Endothelial cell of umbilical vein (primary cell): ENCODE data around the gene SRRM3. TPM values are rescaled to one million over a fixed set of nuclear protein-coding genes. Genes with fewer than 3 reads are reported as not detected.

Experiments used
- BruUV-seq: library from RNA; stranded (reverse); fragments of 400-500 nt; replicated peaks from 2 replicates; lab custom pipeline; 2021; lab: Mats Ljungman, UMichigan
- CTCF ChIA-PET: fragments of 300-600, 350-600 bp; sonication (Branson Sonifier 250); formaldehyde crosslinking; loops from one replicate; lab custom pipeline; 2021; ENCODE audit warnings: antibody characterized with exemption, inconsistent platforms; lab: Charles Lee
- POLR2A ChIA-PET: fragments of 300-600, 350-600 bp; sonication (Branson Sonifier 250); formaldehyde crosslinking; loops from one replicate; lab custom pipeline; 2021; ENCODE audit warnings: antibody characterized with exemption, inconsistent platforms; lab: Charles Lee
- DNase-seq: peaks from one replicate; pipeline ENCODE4 v3.0.0-alpha.2; 2011; ENCODE audit warnings: low read depth, low spot score
- FAIRE-seq: peaks from 2 replicates; lab custom pipeline; 2011; peaks lifted over from hg19 to GRCh38; lab: Jason Lieb, UNC
- H2AFZ ChIP-seq: 2 replicates; pipeline ENCODE4 v1.6.0; 2012; ENCODE audit warnings: low read depth, low read length, control low read depth, inconsistent platforms
- H3K27ac ChIP-seq: 2 replicates; pipeline ENCODE4 v1.5.1; 2011; ENCODE audit warnings: low read depth, mild to moderate bottlenecking, control low read depth, low read length, moderate library complexity; ENCODE audit not compliant: insufficient read depth
- H3K27me3 ChIP-seq, 2 experiments: 2 replicates each; pipeline versions ENCODE4 v1.6.0 to v1.6.1; 2011; ENCODE audit warnings: low read length in 2 of 2, mixed read lengths in 1 of 2; ENCODE audit not compliant: control insufficient read depth in 2 of 2, insufficient read depth in 2 of 2
- H3K36me3 ChIP-seq, 2 experiments: 2 replicates in 1 of 2; 3 replicates in 1 of 2; pipeline ENCODE4 v1.5.1; 2011; ENCODE audit warnings: low read length in 2 of 2, mild to moderate bottlenecking in 1 of 2, moderate library complexity in 1 of 2; ENCODE audit not compliant: control insufficient read depth in 2 of 2, insufficient read depth in 2 of 2; ENCODE audit errors: extremely low read depth in 1 of 2
- H3K4me1 ChIP-seq: 3 replicates; pipeline ENCODE4 v1.5.1; 2011; ENCODE audit warnings: mild to moderate bottlenecking, low read length; ENCODE audit not compliant: control insufficient read depth, insufficient read depth; ENCODE audit errors: extremely low read depth
- H3K4me2 ChIP-seq: 2 replicates; pipeline ENCODE4 v1.6.1; 2011; ENCODE audit warnings: low read length, control low read depth, mixed read lengths; ENCODE audit not compliant: insufficient read depth
- H3K4me3 ChIP-seq, 3 experiments: fragments of 200-600 bp in 1 of 3; sonication (generic), shearing (Covaris generic) in 1 of 3; replicated peaks in 1 of 3; 2 replicates each; pipeline ENCODE4 v1.5.1; 2011 to 2016; ENCODE audit warnings: control low read depth in 3 of 3, low read length in 3 of 3, mild to moderate bottlenecking in 2 of 3, inconsistent platforms in 1 of 3, low read depth in 1 of 3, moderate library complexity in 1 of 3; ENCODE audit not compliant: insufficient read depth in 1 of 3
- H3K79me2 ChIP-seq: 2 replicates; pipeline ENCODE4 v1.6.0; 2012; ENCODE audit warnings: low read length, inconsistent platforms; ENCODE audit not compliant: control insufficient read depth, insufficient read depth
- H3K9ac ChIP-seq: replicated peaks from 2 replicates; pipeline ENCODE3; 2011; ENCODE audit warnings: low read length, control low read depth; ENCODE audit not compliant: insufficient read depth; ENCODE audit errors: extremely low read depth
- H3K9me1 ChIP-seq: replicated peaks from 3 replicates; pipeline ENCODE4 v1.6.0; 2011; ENCODE audit warnings: mild to moderate bottlenecking, low read length; ENCODE audit not compliant: control insufficient read depth, insufficient read depth; ENCODE audit errors: extremely low read depth
- H3K9me3 ChIP-seq: replicated peaks from 2 replicates; pipeline ENCODE4 v1.5.1; 2012; ENCODE audit warnings: low read length, inconsistent platforms; ENCODE audit not compliant: control insufficient read depth, insufficient read depth
- H4K20me1 ChIP-seq: replicated peaks from 2 replicates; pipeline ENCODE3; 2011; ENCODE audit warnings: mild to moderate bottlenecking, low read length; ENCODE audit not compliant: control insufficient read depth, insufficient read depth; ENCODE audit errors: extremely low read depth
- EZH2 ChIP-seq: IDR thresholded peaks from 2 replicates; pipeline ENCODE4 v1.6.1; 2012; ENCODE audit warnings: borderline replicate concordance, low read depth, mild to moderate bottlenecking, moderate library complexity, low read length, inconsistent platforms; ENCODE audit not compliant: severe bottlenecking
- FOS ChIP-seq: IDR thresholded peaks from 2 replicates; pipeline ENCODE4 v1.6.1; 2011; ENCODE audit warnings: mild to moderate bottlenecking, low read length, moderate library complexity, borderline replicate concordance; ENCODE audit not compliant: insufficient read depth
- GATA2 ChIP-seq: IDR thresholded peaks from 2 replicates; pipeline ENCODE4 v1.7.0; 2011; ENCODE audit warnings: low read depth, mild to moderate bottlenecking, moderate library complexity, mixed read lengths, low read length; ENCODE audit not compliant: insufficient read length, insufficient read depth
- JUN ChIP-seq: IDR thresholded peaks from 2 replicates; pipeline ENCODE4 v1.6.1; 2011; ENCODE audit warnings: borderline replicate concordance, low read depth; ENCODE audit not compliant: insufficient read length, insufficient read depth
- MYC ChIP-seq: IDR thresholded peaks from one replicate; pipeline ENCODE4 v1.6.1; 2011; ENCODE audit warnings: mild to moderate bottlenecking, low read depth, low read length
- POLR2A ChIP-seq: IDR thresholded peaks from 2 replicates; pipeline ENCODE4 v1.6.1; 2012; ENCODE audit warnings: low read depth, mild to moderate bottlenecking, control low read depth, low read length
- POLR2AphosphoS5 ChIP-seq: IDR thresholded peaks from 2 replicates; pipeline ENCODE4 v1.6.1; 2012; ENCODE audit warnings: low read depth, mild to moderate bottlenecking, control low read depth, low read length, moderate library complexity; ENCODE audit not compliant: insufficient read depth
- dilution Hi-C: fragments of 300-500 bp; cut with MboI; formaldehyde crosslinking; loops from one replicate; pipeline ENCODE4 v1.15.0; 2019; ENCODE audit warnings: low sequenced_read_pairs; ENCODE audit not compliant: extremely low pct_ligation_motif_present
- intact Hi-C: fragments of 100-400 bp; cut with micrococcal nuclease; formaldehyde crosslinking; loops from one replicate; pipeline ENCODE4 v1.10.0; 2022
- polyA plus RNA-seq, 4 experiments: library from polyadenylated mRNA; depleted of rRNA in 3 of 4; stranded (reverse) in 3 of 4; unstranded in 1 of 4; fragments of >200 nt; gene quantifications; 2 replicates each; pipeline versions ENCODE4 v1.2.1 to v1.2.3, GENCODE V29; 2011 to 2012; ENCODE audit warnings: missing spikeins in 1 of 4
- total RNA-seq: library from RNA; stranded (reverse); gene quantifications from 2 replicates; pipeline ENCODE4 v1.2.3, GENCODE V29; 2021
- TF ChIP-seq, protein P1 (sequence below), 2 donors: IDR thresholded peaks; 1 replicate in 1 of 2; 2 replicates in 1 of 2; pipeline ENCODE4 v1.5.1; 2011; ENCODE audit warnings: low read length in 2 of 2, mild to moderate bottlenecking in 2 of 2, moderate library complexity in 2 of 2, control low read depth in 1 of 2, inconsistent platforms in 1 of 2, low read depth in 1 of 2; ENCODE audit not compliant: insufficient read depth in 1 of 2; ENCODE audit errors: extremely low read depth in 1 of 2
- TF ChIP-seq, protein P2 (sequence below): IDR thresholded peaks from 2 replicates; pipeline ENCODE4 v1.6.1; 2011; ENCODE audit not compliant: insufficient read depth, insufficient read length

Gene SRRM3
- total and polyA plus RNA-seq, 2 donors (not counting 3 experiments of a cell fraction or from before 2014, with no cell fraction given): 4.4 to 5.4 TPM

DNA sequence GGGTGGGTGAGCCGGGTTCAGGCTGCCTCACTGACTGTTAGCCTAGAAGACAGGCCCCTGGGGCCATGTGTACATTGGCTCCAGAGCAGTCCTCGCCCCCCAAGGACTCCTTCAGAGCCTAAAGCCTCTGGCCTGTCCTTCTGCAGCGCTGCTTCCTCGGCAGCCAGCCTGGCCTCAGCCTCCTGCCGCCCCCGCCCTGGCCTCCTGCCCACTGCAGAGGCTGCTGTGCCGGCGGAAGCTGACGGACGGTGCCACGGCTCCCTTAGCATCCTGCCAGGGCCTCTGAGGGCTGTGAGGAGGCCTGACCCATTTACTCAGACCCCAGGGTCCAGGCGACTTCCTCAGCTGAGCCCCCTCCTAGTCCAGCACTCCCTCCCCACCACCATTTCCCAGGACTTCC lies 4.9 kb downstream of the SRRM3 start:
- Histone ChIP-seq H3K79me2 (no peaks in the 10 kb centered on the region), H3K4me2 (no peak overlapping the region), H3K9me3 (no peaks in the 10 kb centered on the region), H3K4me3 (no peak overlapping the region), H3K4me1 (no peaks in the 10 kb centered on the region), H4K20me1 (no peaks in the 10 kb centered on the region), H3K9me1 (no peaks in the 10 kb centered on the region), H3K36me3 (no peaks in the 10 kb centered on the region), H3K27me3 (no peaks in the 10 kb centered on the region), H3K27ac (no peak overlapping the region), H3K9ac (no peak overlapping the region), H2AFZ (no peak overlapping the region)
- CTCF ChIA-PET: no interaction called here
- intact Hi-C loops: no loop called here
- no TSS peak for BruUV-seq
- dilution Hi-C loops: no loop called here
- no peak for FAIRE-seq
- TF ChIP-seq, protein P1, sequence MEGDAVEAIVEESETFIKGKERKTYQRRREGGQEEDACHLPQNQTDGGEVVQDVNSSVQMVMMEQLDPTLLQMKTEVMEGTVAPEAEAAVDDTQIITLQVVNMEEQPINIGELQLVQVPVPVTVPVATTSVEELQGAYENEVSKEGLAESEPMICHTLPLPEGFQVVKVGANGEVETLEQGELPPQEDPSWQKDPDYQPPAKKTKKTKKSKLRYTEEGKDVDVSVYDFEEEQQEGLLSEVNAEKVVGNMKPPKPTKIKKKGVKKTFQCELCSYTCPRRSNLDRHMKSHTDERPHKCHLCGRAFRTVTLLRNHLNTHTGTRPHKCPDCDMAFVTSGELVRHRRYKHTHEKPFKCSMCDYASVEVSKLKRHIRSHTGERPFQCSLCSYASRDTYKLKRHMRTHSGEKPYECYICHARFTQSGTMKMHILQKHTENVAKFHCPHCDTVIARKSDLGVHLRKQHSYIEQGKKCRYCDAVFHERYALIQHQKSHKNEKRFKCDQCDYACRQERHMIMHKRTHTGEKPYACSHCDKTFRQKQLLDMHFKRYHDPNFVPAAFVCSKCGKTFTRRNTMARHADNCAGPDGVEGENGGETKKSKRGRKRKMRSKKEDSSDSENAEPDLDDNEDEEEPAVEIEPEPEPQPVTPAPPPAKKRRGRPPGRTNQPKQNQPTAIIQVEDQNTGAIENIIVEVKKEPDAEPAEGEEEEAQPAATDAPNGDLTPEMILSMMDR (IDR thresholded peaks at IDR 0.05; ENCODE audit: extremely low read depth in 1 of 2, insufficient read depth in 1 of 2, low read depth in 1 of 2, low read length in 2 of 2): no peak
- TF ChIP-seq MYC: no peak
- TF ChIP-seq FOS: no peak
- TF ChIP-seq EZH2: no peak
- TF ChIP-seq, protein P2, sequence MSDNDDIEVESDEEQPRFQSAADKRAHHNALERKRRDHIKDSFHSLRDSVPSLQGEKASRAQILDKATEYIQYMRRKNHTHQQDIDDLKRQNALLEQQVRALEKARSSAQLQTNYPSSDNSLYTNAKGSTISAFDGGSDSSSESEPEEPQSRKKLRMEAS: no peak
- no peak for TF ChIP-seq POLR2A
- TF ChIP-seq GATA2: no peak
- TF ChIP-seq POLR2AphosphoS5: no peak
- TF ChIP-seq JUN: no peak
- DNase-seq: no peak
- POLR2A ChIA-PET: no interaction called here
